Umbilical cord (tissue), 2 donors: Measurements from ENCODE around the gene MB. TPM values are rescaled to one million over a fixed set of nuclear protein-coding genes. Genes with fewer than 3 reads are reported as not detected.
"Not testable (repeated sequence)": the region's sequence is repeated elsewhere in the genome, so short reads cannot be mapped to it uniquely, and the experiment has no call there.

ENCODE experiments used
- DNase-seq: peaks from one replicate; pipeline ENCODE4 v3.0.0-alpha.2; 2015; ENCODE audit warnings: low spot score
- total RNA-seq: library from RNA; depleted of rRNA; stranded (reverse); fragments of >200 nt; gene quantifications from one replicate; pipeline ENCODE4 v1.2.3, GENCODE V29; 2014; ENCODE audit warnings: low replicate concordance; ENCODE audit not compliant: insufficient read depth

The MB gene
- total RNA-seq, 1 donor from 2014 or later = 1.7 TPM

DNA sequence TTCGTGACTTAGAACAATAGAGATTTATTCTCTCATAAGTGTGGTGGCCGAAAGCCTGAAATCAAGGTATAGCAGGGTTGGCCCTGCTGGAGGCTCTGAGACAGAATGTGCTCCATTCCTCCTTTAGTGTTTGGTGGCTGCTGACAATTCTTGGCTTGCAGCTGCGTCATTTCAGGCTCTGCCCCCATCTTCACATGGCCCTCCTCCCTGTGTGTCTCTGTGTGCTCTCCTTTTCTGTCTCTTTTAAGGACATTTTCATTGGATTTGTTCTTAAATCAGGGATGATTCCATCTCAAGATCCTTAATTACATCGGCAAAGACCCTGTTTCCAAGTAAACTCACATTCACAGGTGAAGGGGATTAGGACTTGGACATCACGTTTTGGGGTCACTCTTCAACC is 20.9 kb upstream of the MB start:
- peak; percentile 19 for DNase-seq

DNA sequence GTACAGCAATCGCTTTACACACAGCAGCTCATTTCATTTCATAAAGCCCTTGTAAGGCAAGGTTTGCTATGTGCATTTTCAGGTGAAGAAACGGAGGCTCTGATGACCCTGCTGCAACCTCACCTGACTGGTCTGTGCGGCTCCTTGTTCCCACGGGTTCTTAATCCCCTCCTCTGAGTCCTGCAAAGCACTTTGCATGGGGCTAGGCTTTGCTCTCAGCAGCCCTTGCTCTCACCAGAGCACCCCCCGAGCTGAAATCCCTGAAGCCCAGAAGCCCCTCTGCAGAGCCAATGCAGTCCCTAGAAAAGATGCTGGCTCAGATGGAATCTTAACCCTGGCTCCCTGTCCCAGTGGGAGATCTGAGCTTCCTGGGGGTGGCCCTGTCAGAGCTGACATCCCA is 20.1 kb upstream of the MB start:
- no peak for DNase-seq

DNA sequence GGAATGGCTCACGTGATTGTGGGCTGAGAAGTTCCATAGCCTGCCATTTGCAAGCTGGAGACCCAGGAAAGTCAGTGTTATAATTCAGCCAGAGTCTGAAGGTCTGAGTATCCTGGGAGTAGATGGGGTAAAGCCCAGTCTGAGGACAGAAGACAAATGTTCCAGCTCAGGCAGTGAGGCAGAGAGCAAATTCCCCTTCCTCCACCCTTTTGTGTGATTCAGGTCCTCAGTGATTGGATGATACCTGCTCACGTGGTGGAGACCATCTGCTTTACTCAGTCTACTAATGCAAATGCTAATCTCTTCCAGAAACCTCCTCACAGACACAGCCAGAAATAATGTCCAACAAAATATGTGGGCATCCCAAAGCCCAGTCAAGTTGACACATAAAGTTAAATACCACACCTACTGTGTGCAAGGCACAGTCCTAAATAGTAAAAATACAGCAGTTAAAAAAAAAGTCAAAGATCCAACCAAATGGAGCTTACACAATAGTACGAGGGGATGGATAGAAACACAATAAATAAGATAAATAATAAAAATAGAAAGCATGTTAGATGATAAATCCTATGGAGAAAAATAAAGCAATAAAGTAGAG is 17.9 kb upstream of the MB start:
- no peak for DNase-seq

DNA sequence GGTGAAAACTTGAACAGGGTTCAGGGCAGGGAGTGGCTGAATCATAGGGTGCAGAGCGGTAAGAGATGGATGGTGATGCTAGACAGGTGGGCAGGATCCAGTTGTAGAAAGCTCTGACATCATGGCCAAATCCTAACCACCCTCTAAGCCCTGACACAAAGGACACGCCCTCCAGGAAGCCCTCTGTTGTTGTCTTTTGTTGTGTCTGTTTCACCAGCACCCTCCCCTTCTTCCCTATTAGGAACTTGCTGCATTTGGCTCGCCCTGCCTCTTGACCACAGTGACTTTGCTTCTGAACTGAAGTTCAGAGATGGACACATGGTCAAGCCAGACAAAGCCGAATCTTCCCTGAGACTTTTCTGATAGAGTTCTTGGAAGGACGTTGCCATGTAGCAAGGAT is 16.9 kb upstream of the MB start:
- DNase-seq = no peak

DNA sequence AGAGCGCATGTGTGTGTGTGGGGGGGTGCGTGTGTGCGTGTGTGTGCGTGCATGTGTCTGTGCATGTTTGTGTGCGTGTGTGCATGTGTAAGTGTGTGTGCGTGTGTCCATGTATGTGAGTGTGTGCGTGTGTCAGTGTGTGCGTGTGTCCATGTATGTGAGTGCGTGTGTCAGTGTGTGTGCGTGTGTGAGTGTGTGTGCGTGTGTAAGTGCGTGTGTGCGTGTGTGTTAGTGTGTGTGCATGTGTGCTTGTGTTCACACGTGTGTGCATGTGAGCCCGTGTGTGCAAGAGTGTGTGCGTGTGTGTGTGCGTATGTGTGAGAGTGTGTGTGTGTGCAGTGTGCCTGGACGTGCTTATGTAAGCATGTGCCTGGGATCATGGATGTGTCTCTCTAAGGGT is 16.4 kb upstream of the MB start:
- no peak for DNase-seq

DNA sequence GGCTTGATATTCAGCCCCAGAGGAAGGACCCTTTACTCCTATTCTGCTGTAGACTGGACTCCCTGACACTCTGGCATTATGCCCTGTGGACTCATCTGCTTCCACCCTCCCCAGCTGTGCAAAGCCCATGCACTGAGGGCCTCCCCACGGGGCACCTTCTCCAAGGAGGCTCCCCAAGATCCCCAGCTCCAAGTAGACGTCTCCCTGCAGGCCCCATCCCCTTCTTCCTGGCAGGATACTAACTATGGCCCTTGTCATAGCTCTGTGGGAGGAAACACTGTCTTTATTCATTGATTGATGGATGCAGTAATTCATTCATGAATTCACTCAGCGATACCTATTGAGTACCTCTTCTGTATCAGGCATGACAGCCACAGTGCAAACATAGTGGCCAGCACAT is 15.8 kb upstream of the MB start:
- no peak for DNase-seq

DNA sequence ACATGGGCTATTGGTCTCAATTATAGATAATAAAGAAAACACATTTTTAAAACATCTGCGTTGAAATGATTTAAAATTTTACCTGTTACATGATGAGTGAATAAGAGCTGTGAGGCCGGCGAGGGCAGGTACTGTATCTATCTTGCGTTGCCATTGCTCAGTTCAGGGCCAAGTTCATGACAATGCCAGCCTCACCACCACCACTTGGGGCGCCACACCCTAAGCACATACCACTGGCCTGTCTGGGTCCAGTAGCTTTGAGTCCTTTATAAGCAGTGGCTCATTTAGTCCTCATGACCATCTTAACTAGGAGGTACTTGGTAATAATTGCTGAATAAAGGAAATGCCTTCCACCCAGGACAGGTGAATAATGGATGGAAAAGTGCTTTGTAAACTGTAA is 14.5 kb upstream of the MB start:
- no peak for DNase-seq

DNA sequence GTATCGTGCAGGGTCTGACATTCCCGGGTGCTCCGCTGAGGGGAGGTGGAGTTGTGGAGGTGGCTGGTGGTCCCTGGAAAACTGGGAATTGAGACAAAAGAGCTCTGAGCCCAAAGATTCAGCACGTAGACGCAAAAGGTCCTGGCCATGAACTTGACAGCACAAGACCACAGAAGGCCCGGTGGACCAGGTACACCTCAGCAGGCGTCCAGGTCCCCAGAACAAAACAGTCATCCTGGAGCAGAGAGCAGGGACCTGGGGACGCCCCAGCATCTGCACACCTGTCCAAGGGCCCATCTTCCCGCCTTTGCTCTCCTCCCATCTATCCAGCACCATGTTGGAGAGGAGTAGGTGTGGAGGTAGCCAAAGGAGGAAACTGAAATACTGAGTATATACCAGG is 13.8 kb upstream of the MB start:
- DNase-seq = no peak

DNA sequence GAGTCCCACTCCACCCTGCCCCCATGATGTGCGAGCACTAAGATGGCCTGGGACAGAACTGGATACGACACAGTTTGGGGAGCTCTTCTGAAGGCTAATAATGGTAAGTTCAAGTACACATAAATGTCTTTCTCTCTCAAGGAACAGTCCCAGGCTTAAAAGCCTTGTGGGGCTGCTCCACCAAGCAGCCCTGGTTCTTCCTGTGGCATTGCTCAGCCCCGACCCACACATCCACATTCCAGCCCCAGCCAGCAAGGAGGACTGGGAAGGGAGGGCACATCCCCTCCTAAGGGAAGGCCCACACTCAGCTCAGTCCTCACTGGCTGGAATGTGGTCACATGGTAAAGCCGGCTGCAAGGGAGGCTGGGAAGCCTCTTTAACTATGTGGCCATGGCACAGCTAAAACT is 13.3 kb upstream of the MB start:
- peak; percentile 45 for DNase-seq

DNA sequence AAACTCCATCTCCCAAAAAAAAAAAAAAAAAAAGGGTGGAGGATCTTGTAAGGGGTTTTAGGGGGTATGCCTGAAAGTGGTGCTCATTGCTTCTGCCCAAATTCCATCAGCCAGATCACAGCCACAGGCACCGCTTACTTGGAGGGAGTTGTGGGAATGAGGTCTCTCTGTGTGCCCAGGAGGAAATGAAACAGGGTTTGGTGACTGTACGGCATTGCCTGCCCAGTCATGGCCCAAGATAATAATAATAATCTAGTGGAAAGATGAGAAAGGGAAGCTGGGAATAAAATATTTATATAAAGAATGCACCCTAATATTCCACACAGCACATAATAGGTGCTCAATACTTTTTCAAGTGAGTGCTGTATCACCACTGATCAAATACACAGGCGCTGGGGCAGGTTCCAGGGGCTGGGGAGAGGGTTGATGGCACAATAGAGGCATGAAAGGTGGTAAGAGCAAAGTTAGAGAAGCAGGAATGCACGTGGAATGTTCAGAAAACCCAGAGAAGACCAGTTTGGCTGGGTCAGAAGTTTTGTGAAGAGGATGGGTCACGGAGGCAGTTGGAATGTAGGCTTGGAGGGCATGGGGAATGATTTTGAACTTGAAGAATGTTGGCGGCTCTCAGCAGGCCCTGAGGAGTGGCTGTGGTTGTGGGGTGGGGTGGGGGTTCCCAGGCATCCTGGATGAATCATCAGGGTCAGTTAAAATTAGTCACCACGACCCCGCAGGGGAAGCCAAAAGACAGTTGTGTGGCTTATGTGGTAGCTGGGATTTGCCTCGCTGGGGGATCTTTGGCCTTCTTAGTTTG is 12.5 kb upstream of the MB start:
- peak; percentile 89 for DNase-seq

DNA sequence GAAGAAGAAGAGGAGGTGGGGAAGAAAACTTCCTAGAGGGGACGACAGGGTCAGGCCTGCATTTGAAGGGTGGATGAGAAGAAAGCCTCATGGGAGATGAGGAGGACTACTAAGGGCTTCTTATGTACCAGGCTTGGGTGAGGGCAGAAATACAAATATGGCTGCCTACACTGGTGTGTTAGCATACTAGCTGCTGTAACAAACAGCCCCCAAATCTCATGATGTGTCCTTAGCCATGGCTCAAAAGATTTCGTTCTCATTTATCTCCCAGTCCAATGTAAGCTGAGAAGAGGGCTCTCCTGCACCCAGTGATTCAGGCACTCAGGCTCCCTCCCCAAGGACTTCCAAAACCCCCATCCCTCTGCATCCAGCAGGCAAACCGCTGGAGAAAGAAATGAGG is 11.6 kb upstream of the MB start:
- DNase-seq = no peak

DNA sequence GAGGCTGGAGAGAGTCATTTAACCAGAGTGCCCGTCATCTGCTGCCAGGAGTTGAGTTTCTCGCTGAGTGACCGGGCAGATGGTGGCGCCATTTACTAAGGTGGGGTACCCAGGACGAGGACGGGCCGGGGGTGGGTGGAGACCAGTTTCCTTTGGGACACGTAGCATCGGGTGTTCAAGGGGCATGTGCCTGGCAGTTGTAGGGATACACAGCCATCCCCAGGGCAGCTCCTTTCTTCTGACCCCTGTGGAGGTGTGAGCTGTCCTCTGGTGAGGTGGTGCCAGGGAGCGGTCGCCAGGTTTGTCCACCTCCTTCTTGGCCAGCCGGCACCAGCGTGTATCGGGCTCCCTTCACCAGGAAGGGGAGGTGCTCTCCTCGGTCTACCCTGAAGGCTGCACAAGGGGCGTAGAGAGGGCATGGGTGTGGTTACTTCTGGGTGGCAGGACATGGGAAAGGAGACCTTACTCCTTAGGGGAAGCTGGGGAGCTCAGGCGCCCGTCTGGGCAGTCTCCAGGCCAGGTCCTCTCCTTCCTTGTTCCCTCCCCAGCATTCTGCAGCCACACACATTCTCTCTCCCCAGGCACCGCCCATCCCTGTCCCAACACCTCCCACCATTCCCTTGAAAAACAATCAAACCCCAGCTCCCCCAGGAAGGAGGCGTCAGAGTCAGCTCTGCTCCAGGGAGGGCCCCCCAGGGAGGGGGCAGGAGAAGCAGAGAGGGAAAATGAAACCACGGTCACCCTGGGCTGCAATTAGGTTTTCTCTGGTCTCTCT is 10.3 kb upstream of the MB start:
- peak; percentile 91 for DNase-seq

DNA sequence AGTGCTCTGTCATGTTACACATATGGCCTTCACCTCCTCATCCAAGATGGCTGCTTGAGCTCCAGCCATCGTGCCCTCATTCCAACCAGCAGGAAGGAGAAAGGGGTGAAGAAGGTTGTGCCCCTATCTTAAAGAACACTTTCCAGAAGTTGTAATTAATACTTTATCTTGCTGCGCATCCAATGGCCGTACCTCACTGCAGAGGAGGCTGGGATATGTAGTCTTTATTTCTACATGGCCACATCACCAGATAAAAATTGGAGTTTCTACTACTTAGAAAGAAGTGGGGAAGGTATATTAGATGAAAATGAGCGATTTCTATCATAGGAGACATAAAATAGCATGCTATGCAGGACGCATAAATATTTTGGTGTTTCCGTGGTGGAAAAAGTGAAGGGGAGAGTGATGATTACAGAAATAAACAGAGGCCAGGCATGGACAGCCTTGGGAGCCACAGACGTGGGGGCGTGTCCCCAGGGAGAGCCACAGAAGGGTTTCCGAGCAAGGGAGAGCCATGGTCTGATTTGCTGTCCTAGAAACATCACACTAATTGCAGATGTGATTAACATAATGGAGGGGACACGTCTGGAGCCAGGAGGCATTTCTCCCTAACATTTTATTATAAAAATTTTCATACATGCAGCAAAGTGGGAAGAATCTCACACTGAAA is 8.8 kb upstream of the MB start:
- DNase-seq = no peak

DNA sequence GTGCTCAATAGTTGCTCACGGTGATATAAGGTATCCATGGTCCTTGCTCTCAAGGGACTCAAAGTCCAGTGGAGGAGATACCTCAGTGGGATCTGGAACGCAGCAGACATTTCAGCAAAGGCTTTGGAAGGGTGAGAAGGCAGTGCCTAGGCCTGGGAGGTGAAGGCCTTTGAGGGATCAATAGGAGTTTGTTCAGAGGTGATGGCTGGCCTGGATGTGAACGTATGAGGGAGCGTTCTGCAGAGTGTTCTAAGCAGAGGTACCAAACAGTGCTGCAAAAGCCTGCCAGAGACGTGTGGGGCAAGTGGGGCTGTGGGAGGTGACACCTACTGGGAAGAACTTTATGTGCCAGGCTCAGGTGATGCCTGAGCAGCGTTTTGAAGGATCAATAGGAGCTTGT is 7.4 kb upstream of the MB start:
- DNase-seq = no peak

DNA sequence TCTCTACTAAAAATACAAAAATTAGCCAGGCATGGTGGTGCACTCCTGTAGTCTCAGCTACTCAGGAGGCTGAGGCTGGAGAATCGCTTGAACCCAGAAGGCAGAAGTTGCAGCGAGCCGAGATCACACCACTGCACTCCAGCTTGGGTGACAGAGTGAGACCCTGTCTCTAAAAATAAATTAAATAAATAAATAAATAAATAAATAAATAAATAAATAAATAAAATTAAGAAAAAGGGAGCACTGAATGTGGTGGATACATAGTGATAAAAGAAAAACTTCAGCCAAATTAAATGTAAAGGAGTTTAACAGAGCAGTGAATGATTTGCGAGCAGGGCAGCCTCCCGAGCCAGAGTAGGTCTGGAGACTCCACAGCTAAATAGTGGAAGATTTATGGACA is 6.8 kb upstream of the MB start:
- not testable (repeated sequence) for DNase-seq

DNA sequence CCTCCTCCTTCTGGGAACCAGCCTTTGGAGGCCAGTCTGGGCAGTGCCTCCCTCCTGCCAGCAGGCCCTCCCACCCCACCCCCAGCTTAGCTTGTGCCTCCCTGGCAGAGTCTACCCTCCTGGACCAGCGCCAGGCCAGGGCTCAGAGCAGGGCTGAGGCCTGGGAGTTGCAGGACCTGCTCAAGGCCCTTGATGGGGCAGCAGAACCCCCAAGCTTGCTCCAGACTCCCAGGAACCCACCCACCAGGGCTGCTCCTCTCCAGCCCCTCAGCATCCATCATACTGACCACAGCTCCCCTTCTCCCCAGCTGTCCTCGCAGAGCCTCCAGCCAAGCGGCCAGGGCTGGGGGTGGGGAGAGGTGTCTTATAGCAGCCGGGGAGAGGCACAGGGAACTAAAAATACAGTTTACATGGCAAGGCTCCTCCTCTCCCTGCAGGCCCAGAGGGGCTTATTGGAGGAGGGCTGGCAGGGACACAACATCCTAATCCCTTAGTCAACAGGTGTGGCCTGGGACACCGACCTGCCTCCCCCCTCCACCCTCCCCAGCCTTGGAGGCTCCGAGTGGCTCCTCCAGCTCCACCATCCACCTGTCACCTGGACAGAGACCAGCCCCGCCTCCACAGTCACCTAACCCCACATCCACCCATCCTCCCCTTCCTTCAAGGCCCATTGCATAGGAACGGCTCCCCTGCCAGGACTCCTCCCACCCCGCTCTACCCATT is 5.2 kb upstream of the MB start:
- no peak for DNase-seq

DNA sequence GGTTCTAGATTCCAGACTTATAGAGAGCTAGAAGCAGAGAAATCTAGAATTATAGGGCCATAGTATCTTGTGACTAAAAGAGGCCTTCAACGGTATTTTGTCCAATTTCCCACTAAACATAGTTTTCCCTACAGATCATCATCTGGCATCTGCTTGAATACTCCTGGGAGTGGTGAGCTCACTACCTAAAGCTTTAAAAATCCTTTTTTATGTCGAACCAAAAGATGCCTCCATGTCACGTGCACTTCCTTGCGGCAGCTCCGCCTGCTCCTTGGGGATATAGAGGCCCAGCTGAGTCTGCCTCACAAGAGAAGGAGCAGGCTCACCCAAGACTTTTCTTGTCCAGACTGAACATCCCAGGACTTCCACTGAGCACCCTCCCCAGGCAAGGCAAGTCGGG is 4.3 kb upstream of the MB start:
- DNase-seq = no peak

DNA sequence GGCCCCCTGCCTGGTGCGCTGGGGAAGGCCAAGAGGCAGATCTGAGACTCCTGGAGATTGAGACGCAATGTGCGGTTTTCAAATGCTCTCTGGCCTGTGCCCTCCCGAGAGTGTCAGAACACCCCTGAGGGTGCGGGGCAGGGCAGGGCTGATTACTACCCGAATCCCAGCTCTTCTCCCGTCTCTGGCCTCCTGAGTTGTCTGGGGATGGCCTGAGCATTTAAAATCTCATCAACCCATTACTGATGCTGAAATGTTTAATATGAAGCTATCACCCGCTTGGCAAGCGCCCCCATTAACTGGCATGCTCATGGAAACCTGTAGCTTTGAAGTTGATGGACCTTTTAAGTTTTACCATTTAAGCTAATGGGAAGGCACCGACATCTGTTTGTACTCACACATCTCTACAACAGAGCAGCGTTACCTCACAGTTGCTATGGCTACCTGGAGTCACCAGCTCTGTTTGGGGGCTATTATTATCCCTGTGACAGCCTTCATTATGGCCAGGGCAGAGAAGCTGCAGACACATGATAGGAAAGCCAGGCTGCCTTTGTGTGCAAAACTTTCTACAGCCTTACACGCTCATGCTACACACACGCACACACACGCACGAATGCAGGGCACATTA is 3.6 kb upstream of the MB start:
- peak; percentile 52 for DNase-seq

DNA sequence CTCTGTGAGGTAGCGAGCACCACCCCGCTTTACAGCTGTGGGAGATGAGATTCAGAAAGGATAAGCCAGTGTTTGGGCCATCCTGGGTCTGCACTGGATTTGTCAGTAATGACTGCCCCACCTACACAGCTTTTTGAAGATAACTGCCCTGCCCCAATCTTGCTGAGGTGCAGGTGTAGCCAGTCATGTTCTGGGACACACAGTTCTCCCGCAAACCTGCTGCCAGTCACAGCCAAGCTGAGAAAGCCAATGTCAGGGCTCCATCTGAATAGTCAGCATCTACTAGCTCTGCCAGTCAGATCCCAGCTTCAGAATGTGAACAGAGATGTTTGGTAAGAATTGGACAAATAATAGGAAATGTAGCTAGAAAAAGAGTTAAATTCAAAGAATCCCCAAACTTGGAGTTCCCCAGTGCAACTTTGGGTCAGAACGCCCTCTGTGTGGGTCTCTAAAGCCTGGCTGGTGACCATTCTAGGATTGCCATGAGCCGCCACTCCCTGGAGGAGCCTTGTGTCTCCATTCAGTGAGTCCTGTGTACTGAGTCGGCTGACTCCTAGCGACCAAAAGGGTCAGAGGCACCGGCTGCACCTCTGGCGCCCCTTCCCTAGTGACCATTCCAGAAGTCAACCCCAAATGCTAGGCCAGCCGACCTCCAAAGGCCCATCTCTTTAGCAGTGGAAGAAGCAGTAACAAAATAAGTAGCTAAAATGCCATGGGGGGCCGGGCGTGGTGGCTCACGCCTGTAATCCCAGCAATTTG is 2.4 kb upstream of the MB start:
- DNase-seq = no peak
